ENCODE results near the gene OAS2. TPM values are rescaled to one million over a fixed set of nuclear protein-coding genes. Genes with fewer than 3 reads are reported as not detected.

OAS2 gene
- total and polyA plus RNA-seq, 10 of the 15 experiments (the other 5 are each of a cell fraction or from before 2014, with no cell fraction given), result 32.4 to 290 (median 90.2) TPM

DNA sequence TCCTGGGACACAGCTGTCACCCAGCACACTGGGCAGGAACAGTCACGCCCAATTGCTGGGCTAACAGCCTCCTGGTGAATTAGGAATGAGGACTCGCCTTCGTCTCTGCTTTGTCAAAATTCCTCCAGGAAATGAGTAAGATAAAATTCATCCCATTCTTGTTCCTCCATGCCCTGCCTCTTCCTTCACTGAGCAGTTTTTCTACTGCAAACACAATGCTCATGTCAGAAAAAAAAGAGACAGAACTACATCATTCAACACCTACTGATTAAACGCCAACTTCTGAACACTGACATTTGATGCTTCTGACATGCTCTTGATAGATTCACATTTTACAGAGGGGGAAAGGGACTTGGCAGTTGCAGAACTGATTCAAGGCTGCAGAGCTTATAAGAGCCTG, 40.7 kb downstream of the OAS2 start:
- no peaks in the 10 kb centered on the region for H3K4me1 ChIP-seq (ENCODE audit: control insufficient read depth, insufficient read depth, low read length)
- ChIA-PET RAD21 (ENCODE audit: unreplicated experiment) (interaction anchor here (0.7 kb wide), 1 partner anchor 136 kb away, joined by 3 read pairs; no protein-coding TSS in a partner anchor), POLR2A (no interaction called here), SMC1A (ENCODE audit: uncharacterized antibody, unreplicated experiment) (interaction anchor here (0.7 kb wide), 1 partner anchor 464 kb away, joined by 4 read pairs; no protein-coding TSS in a partner anchor), CTCF (interaction anchor here (0.6 to 1.3 kb wide), 2 partner anchors 26 to 113 kb away, joined by 3 to 4 read pairs; no protein-coding TSS in a partner anchor)
- H2AFZ ChIP-seq (ENCODE audit: control insufficient read depth, low read depth, low read length), result no peak overlapping the region
- TF ChIP-seq, protein P1, sequence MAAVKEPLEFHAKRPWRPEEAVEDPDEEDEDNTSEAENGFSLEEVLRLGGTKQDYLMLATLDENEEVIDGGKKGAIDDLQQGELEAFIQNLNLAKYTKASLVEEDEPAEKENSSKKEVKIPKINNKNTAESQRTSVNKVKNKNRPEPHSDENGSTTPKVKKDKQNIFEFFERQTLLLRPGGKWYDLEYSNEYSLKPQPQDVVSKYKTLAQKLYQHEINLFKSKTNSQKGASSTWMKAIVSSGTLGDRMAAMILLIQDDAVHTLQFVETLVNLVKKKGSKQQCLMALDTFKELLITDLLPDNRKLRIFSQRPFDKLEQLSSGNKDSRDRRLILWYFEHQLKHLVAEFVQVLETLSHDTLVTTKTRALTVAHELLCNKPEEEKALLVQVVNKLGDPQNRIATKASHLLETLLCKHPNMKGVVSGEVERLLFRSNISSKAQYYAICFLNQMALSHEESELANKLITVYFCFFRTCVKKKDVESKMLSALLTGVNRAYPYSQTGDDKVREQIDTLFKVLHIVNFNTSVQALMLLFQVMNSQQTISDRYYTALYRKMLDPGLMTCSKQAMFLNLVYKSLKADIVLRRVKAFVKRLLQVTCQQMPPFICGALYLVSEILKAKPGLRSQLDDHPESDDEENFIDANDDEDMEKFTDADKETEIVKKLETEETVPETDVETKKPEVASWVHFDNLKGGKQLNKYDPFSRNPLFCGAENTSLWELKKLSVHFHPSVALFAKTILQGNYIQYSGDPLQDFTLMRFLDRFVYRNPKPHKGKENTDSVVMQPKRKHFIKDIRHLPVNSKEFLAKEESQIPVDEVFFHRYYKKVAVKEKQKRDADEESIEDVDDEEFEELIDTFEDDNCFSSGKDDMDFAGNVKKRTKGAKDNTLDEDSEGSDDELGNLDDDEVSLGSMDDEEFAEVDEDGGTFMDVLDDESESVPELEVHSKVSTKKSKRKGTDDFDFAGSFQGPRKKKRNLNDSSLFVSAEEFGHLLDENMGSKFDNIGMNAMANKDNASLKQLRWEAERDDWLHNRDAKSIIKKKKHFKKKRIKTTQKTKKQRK (IDR thresholded peaks at IDR 0.05; ENCODE audit: low read depth, low read length), result no peak
- TF ChIP-seq TCF12 (IDR thresholded peaks at IDR 0.05; ENCODE audit: low read depth, low read length), result no peak
- H3K79me2 ChIP-seq (ENCODE audit: control insufficient read depth, insufficient read depth, low read length), result no peaks in the 10 kb centered on the region
- no peaks in the 10 kb centered on the region for H3K36me3 ChIP-seq (ENCODE audit: control insufficient read depth in 2 of 2, insufficient read depth in 2 of 2, low read length in 1 of 2)
- H3K27ac ChIP-seq (ENCODE audit: control insufficient read depth, insufficient read depth), result no peak overlapping the region
- H3K9ac ChIP-seq (ENCODE audit: control insufficient read depth, insufficient read depth, low read length), result no peak overlapping the region
- DNase-seq (ENCODE audit: low read depth, low spot score), result no peak
- in situ Hi-C loops (cut with MboI), result no loop called here
- no peak for FAIRE-seq
- no peak for ATAC-seq
- no TSS peak for BruUV-seq (replicated peaks)
- H4K20me1 ChIP-seq (ENCODE audit: control insufficient read depth, insufficient read depth), result no peaks in the 10 kb centered on the region
- H3K27me3 ChIP-seq (replicated peaks in 1 of 2; ENCODE audit: control insufficient read depth in 2 of 2, insufficient read depth in 2 of 2, low read length in 1 of 2), result peaks cover 0 to 3% of the 10 kb centered on the region in 2 experiments; a peak in 2 of 4 replicates
- intact Hi-C loops (cut with micrococcal nuclease; ENCODE audit: unreplicated experiment), result no loop called here
- 58% methylated on average over 4 of the region's 4 CpGs for WGBS (ENCODE audit: insufficient coverage, insufficient replicate concordance, low lambda C conversion rate, missing lambda C conversion rate)
- H3K4me2 ChIP-seq (ENCODE audit: control insufficient read depth, insufficient read depth), result no peak overlapping the region
- no peak overlapping the region for H3K4me3 ChIP-seq
- no peaks in the 10 kb centered on the region for H3K9me3 ChIP-seq (replicated peaks; ENCODE audit: control insufficient read depth, insufficient read depth, low read length)

DNA sequence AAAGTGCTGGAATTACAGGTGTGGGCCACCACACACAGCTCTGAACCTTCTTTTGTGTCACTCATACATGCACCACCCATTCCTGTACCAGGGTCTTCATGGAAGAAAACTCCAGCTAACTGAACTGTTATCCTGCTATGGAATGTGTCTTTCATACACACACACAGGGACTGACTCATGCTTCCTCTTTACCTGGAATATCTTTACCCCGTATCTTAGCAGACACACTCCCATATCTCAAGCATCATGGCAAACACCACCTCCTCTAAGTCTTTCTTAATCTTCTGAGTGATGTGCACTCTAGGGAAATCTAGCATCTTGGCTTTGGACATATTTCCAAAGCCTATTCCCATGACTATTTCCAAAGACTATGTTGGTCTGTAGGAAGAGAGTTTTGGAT, 43.2 kb downstream of the OAS2 start:
- Histone ChIP-seq H3K79me2 (ENCODE audit: control insufficient read depth, insufficient read depth, low read length) (no peaks in the 10 kb centered on the region), H2AFZ (ENCODE audit: control insufficient read depth, low read depth, low read length) (no peak overlapping the region), H3K27ac (ENCODE audit: control insufficient read depth, insufficient read depth) (no peak overlapping the region), H3K36me3 (ENCODE audit: control insufficient read depth in 2 of 2, insufficient read depth in 2 of 2, low read length in 1 of 2) (no peaks in the 10 kb centered on the region), H3K9ac (ENCODE audit: control insufficient read depth, insufficient read depth, low read length) (no peak overlapping the region), H3K4me2 (ENCODE audit: control insufficient read depth, insufficient read depth) (no peak overlapping the region), H3K4me3 (no peak overlapping the region), H3K27me3 (replicated peaks in 1 of 2; ENCODE audit: control insufficient read depth in 2 of 2, insufficient read depth in 2 of 2, low read length in 1 of 2) (peaks cover 0 to 3% of the 10 kb centered on the region in 2 experiments; a peak in 2 of 4 replicates), H4K20me1 (ENCODE audit: control insufficient read depth, insufficient read depth) (no peaks in the 10 kb centered on the region), H3K4me1 (ENCODE audit: control insufficient read depth, insufficient read depth, low read length) (no peaks in the 10 kb centered on the region), H3K9me3 (replicated peaks; ENCODE audit: control insufficient read depth, insufficient read depth, low read length) (no peaks in the 10 kb centered on the region)
- in situ Hi-C loops (cut with MboI) (no loop called here), intact Hi-C loops (cut with micrococcal nuclease; ENCODE audit: unreplicated experiment) (no loop called here)
- WGBS (ENCODE audit: insufficient coverage, insufficient replicate concordance, low lambda C conversion rate, missing lambda C conversion rate), result 52% methylated on average over 1 of the region's 1 CpG
- FAIRE-seq (no peak), DNase-seq (ENCODE audit: low read depth, low spot score) (no peak), ATAC-seq (no peak)
- ChIA-PET CTCF (interaction anchor here (1.8 to 2.0 kb wide), 2 partner anchors 28 to 121 kb away, joined by 5 to 9 read pairs; no protein-coding TSS in a partner anchor), RAD21 (ENCODE audit: unreplicated experiment) (no interaction called here), POLR2A (no interaction called here), SMC1A (ENCODE audit: uncharacterized antibody, unreplicated experiment) (interaction anchor here (1.1 to 1.9 kb wide), 3 partner anchors 9 to 29 kb away, joined by 4 to 7 read pairs (median 7); no protein-coding TSS in a partner anchor)
- no TSS peak for BruUV-seq (replicated peaks)
- TF ChIP-seq RAD21 (IDR thresholded peaks at IDR 0.05; ENCODE audit: insufficient read depth, low read depth, low read length) (no peak), HDAC6 (IDR thresholded peaks at IDR 0.05; ENCODE audit: unreplicated experiment) (no peak), SP1 (IDR thresholded peaks at IDR 0.05; ENCODE audit: low read depth, low read length) (no peak), BMI1 (IDR thresholded peaks at IDR 0.05; ENCODE audit: borderline replicate concordance) (no peak), RB1 (IDR thresholded peaks at IDR 0.05; ENCODE audit: borderline replicate concordance) (no peak), YBX1 (IDR thresholded peaks at IDR 0.05) (no peak), TCF12 (IDR thresholded peaks at IDR 0.05; ENCODE audit: low read depth, low read length) (no peak), MTA3 (IDR thresholded peaks at IDR 0.05; ENCODE audit: borderline replicate concordance, low read length) (no peak), YY1 (IDR thresholded peaks at IDR 0.05; ENCODE audit: low read depth, low read length) (no peak), POLR2AphosphoS5 (IDR thresholded peaks at IDR 0.05; ENCODE audit: low read length) (no peak)
- TF ChIP-seq, protein P1 (IDR thresholded peaks at IDR 0.05; ENCODE audit: low read depth, low read length), result no peak
